HepG2 (cell line): ENCODE results near the gene XXYLT1. TPM values are rescaled to one million over a fixed set of nuclear protein-coding genes. Genes with fewer than 3 reads are reported as not detected.

Experiments
- ARNT2 ChIP-seq: sonication (generic); formaldehyde crosslinking; IDR thresholded peaks from 2 replicates; pipeline ENCODE4 v1.8.0; 2022; ENCODE audit warnings: mild to moderate bottlenecking, low read depth, missing genetic modification reagents, moderate library complexity
- CEBPB ChIP-seq: IDR thresholded peaks from 2 replicates; pipeline ENCODE4 v1.6.1; 2011; ENCODE audit warnings: low read depth, low read length, improper control_type of control experiment, borderline replicate concordance
- HOXA5 ChIP-seq: sonication (generic); formaldehyde crosslinking; IDR thresholded peaks from 2 replicates; pipeline ENCODE4 v1.4.0; 2020; ENCODE audit warnings: missing genetic modification reagents
- HOXD1 ChIP-seq: sonication (generic); formaldehyde crosslinking; IDR thresholded peaks from 2 replicates; pipeline ENCODE4 v1.5.0; 2020; ENCODE audit warnings: missing genetic modification reagents
- JUN ChIP-seq: sonication (generic); formaldehyde crosslinking; IDR thresholded peaks from 2 replicates; pipeline ENCODE4 v1.4.0; 2020; ENCODE audit warnings: mild to moderate bottlenecking, missing genetic modification reagents
- KDM2A ChIP-seq: sonication (generic); formaldehyde crosslinking; IDR thresholded peaks from 2 replicates; pipeline ENCODE4 v1.4.0; 2020; ENCODE audit warnings: low read depth, missing genetic modification reagents, borderline replicate concordance
- MAF1 ChIP-seq: sonication (generic); formaldehyde crosslinking; IDR thresholded peaks from 2 replicates; pipeline ENCODE4 v1.5.0; 2020; ENCODE audit warnings: missing genetic modification reagents, borderline replicate concordance
- NCOR1 ChIP-seq: fragments of 200-600 bp; sonication (generic); IDR thresholded peaks from 2 replicates; pipeline ENCODE4 v1.7.0; 2017; ENCODE audit warnings: antibody characterized with exemption, low read length, borderline replicate concordance
- PBX3 ChIP-seq: sonication (generic); formaldehyde crosslinking; IDR thresholded peaks from 2 replicates; pipeline ENCODE4 v1.8.1; 2023; ENCODE audit warnings: missing genetic modification reagents, inconsistent platforms, borderline replicate concordance
- PRPF4 ChIP-seq: fragments of 200-400 bp; formaldehyde crosslinking; IDR thresholded peaks from 2 replicates; pipeline ENCODE4 v1.6.1; 2016; ENCODE audit warnings: low read length, low read depth; ENCODE audit not compliant: poor library complexity, severe bottlenecking
- RELA ChIP-seq: sonication (generic); formaldehyde crosslinking; IDR thresholded peaks from 2 replicates; pipeline ENCODE4 v1.4.0; 2020; ENCODE audit warnings: missing genetic modification reagents
- TRAFD1 ChIP-seq: sonication (generic); formaldehyde crosslinking; IDR thresholded peaks from 2 replicates; pipeline ENCODE4 v1.5.1; 2020; ENCODE audit warnings: missing genetic modification reagents, mild to moderate bottlenecking, borderline replicate concordance
- WIZ ChIP-seq: sonication (generic); formaldehyde crosslinking; IDR thresholded peaks from 2 replicates; pipeline ENCODE4 v1.5.1; 2020; ENCODE audit warnings: mild to moderate bottlenecking, missing genetic modification reagents
- ZBTB25 ChIP-seq: IDR thresholded peaks from 2 replicates; pipeline ENCODE4 v1.6.1; 2018; ENCODE audit warnings: missing genetic modification reagents
- ZNF121 ChIP-seq: sonication (generic); formaldehyde crosslinking; IDR thresholded peaks from 2 replicates; pipeline ENCODE4 v1.5.0; 2020; ENCODE audit warnings: mild to moderate bottlenecking, missing genetic modification reagents
- ZNF142 ChIP-seq: sonication (generic); formaldehyde crosslinking; IDR thresholded peaks from 2 replicates; pipeline ENCODE4 v1.4.0; 2020; ENCODE audit warnings: missing genetic modification reagents
- ZNF17 ChIP-seq: sonication (generic); formaldehyde crosslinking; IDR thresholded peaks from 2 replicates; pipeline ENCODE4 v1.5.0; 2020; ENCODE audit warnings: mild to moderate bottlenecking, missing genetic modification reagents
- ZNF605 ChIP-seq: sonication (generic); formaldehyde crosslinking; IDR thresholded peaks from 2 replicates; pipeline ENCODE4 v1.8.0; 2022; ENCODE audit warnings: mild to moderate bottlenecking, missing genetic modification reagents
- ZSCAN20 ChIP-seq: sonication (generic); formaldehyde crosslinking; IDR thresholded peaks from 2 replicates; pipeline ENCODE4 v1.4.0; 2020; ENCODE audit warnings: missing genetic modification reagents, mild to moderate bottlenecking, borderline replicate concordance
- polyA plus RNA-seq, 8 experiments: library from polyadenylated mRNA; depleted of rRNA in 3 of 8; stranded (reverse) in 7 of 8; unstranded in 1 of 8; fragments of >200 nt; fragmentation: Illumina TruSeq in 4 of 8; extraction: Trizol in 4 of 8; gene quantifications; 2 replicates each; pipeline versions ENCODE4 v1.2.1 to v1.2.3, GENCODE V29; 2011 to 2016; ENCODE audit warnings: low read depth in 4 of 8, missing spikeins in 1 of 8, mixed read lengths in 1 of 8; ENCODE audit not compliant: insufficient read depth in 1 of 8
- total RNA-seq, 5 experiments: library from RNA; depleted of rRNA; stranded (reverse); fragments of >200 nt; fragmentation: Illumina TruSeq; extraction: Trizol; gene quantifications; 2 replicates each; pipeline ENCODE4 v1.2.3, GENCODE V29; 2016; ENCODE audit warnings: low read depth in 1 of 5

XXYLT1 gene
- total and polyA plus RNA-seq, 2 of the 13 experiments (the other 11 are each of a cell fraction or from before 2014, with no cell fraction given): 17.7 to 19.0 TPM

GRCh38 chr3:195164573-195165264 lies 106.2 kb downstream of the XXYLT1 start (continued):
- peak; percentile 9; the same call in 1 of the 2 replicates for TF ChIP-seq ZNF121 (CRISPR knock-in tag)
- no peak for TF ChIP-seq ZNF17 (CRISPR knock-in tag)
- TF ChIP-seq MAF1 (CRISPR knock-in tag): no peak
- peak; percentile 81 for TF ChIP-seq RELA (CRISPR knock-in tag)
- TF ChIP-seq ZSCAN20: 0 out of 2 replicates have a peak, but pooled peaks have one; percentile 23
- TF ChIP-seq ZBTB25 (CRISPR knock-in tag): peak; percentile 88; the same call in 1 of the 2 replicates
- peak; percentile 100 for TF ChIP-seq HOXD1 (CRISPR knock-in tag)
- TF ChIP-seq CEBPB: peak; percentile 69; the same call in 1 of the 2 replicates
- TF ChIP-seq PRPF4: no peak
- TF ChIP-seq NCOR1: peak; percentile 91; the same call in 1 of the 2 replicates
- TF ChIP-seq ZNF605 (CRISPR knock-in tag): peak; percentile 68
- TF ChIP-seq ZNF142 (CRISPR knock-in tag): peak; percentile 84
- TF ChIP-seq ARNT2 (CRISPR knock-in tag): peak; percentile 59; the same call in 1 of the 2 replicates
- peak; percentile 87 for TF ChIP-seq JUN (CRISPR knock-in tag)
- TF ChIP-seq TRAFD1 (CRISPR knock-in tag): 0 out of 2 replicates have a peak, but pooled peaks have one; percentile 7
- 0 out of 2 replicates have a peak, but pooled peaks have one; percentile 16 for TF ChIP-seq KDM2A (CRISPR knock-in tag)
- peak; percentile 24; the same call in 1 of the 2 replicates for TF ChIP-seq WIZ (CRISPR knock-in tag)
- TF ChIP-seq PBX3: no peak
- peak; percentile 100 for TF ChIP-seq HOXA5
